HG03135 (cell line): ENCODE data around the gene SLCO4C1.

Experiments used
- ATAC-seq: cut with Tn5 transposase; IDR thresholded peaks from one replicate; pipeline ENCODE4 v1.9.1; 2021; ENCODE audit warnings: mild to moderate bottlenecking, moderate library complexity; ENCODE audit not compliant: unreplicated experiment

The SLCO4C1 gene

DNA sequence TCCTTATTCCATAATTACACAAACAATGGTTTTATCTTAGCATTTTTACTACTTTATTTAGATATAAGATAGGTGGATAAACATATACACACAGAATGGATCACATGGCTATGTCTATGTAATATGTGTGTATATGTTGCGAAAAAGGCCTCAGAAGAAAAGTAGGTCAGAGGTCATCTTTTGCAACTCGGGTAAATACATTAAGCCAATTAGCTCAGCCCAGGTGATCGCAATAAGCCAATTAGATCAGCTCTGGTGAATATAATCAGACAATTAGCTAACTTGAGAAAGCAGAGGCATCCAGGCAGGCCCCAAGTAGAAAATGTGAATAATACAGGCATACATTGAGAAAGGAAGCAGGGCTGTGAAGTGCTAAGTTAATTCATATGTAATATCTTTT is 24.3 kb downstream of the SLCO4C1 start:
- no peak for ATAC-seq

- no peak for ATAC-seq
Measured at GRCh38 chr5:102270036-102270435, 26.0 kb downstream of the SLCO4C1 start.

DNA sequence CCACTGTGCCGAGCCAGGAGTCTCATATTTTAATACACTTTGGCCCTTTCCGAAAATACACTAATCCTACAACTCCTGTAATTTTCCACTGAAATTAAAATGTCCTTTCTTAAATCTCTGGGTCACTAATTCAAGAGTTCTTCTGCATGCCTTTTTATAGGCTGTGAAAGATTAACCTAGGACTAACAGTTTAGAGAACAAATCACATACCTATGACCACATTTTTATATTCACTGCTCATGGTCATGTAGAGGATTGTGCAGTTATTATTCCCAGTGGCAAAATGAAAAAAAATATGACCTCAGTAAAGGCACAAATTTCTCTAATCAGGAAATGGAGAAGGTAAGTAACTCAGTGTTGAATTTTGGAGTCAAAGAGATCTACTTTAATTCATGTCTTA is 33.4 kb downstream of the SLCO4C1 start:
- ATAC-seq = no peak

- no peak for ATAC-seq
Measured at GRCh38 chr5:102249381-102249780, 46.7 kb downstream of the SLCO4C1 start.

GRCh38 chr5:102243213-102243612 is 52.9 kb downstream of the SLCO4C1 start:
- no peak for ATAC-seq

- ATAC-seq = no peak
Measured at GRCh38 chr5:102241809-102242421, 54.2 kb downstream of the SLCO4C1 start.

- ATAC-seq = peak; percentile 86
Measured at GRCh38 chr5:102231693-102232619, 64.1 kb downstream of the SLCO4C1 start.

GRCh38 chr5:102229685-102230084 is 66.4 kb downstream of the SLCO4C1 start:
- ATAC-seq = no peak

DNA sequence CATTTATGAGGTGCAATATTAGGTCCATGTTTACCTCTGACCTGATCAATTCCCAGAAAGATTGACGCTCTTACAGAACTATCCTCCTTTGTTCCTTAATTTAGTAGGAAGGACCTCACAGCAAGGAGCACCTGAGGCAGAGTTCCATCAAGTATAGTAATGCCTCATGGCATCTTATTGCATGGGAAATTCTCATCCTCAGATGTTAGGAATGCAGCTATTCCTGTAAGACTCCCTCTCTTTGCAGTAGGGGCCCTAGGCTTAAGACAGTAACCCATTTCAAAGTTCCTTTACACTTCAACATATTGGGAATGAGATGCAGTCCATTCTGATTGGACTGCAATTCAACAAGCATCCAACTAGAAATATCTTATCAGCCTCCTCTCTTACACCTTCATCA is 69.8 kb downstream of the SLCO4C1 start:
- no peak for ATAC-seq

- no peak for ATAC-seq
Measured at GRCh38 chr5:102223542-102224477, 72.3 kb downstream of the SLCO4C1 start.

- ATAC-seq = no peak
Measured at GRCh38 chr5:102222772-102223171, 73.3 kb downstream of the SLCO4C1 start.

- ATAC-seq = no peak
Measured at GRCh38 chr5:102221949-102222348, 74.1 kb downstream of the SLCO4C1 start.

DNA sequence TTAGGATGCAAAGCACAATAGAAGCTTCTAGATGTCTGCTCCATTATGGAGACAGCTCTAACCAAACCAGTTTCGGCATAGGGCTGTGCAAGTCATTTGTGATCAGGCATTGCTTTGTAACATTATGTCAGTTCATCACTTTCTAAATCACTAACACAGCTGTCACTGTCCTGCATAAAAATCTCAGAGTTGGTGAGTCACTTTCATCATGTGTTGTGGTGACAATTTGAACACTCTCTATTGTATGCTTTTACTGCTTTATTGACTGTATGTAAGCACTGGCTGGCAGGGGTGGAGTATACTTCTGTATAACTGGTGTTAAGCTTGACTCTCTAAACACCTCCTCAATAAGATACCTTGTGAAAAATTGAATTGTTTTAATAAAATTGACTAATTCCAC is 77.9 kb downstream of the SLCO4C1 start:
- no peak for ATAC-seq

DNA sequence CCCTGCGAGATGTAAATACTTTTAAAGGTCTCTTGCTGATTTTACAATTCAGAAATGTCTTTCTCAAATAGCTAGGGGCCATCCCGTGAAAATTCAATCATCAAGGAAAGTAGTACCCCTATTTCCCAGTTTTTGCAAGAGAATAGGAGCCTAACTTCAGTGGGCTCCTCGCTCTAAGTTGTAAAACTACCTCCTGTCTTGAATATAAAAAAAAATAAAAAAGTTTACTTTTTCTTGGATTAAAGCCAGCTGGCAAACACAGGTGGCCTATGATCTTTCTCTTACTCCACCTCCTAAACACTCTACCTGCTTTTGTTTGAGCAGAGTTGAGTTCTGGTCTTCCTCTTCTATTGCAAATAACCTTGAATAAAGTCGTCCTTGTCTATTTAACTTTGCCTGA is 79.4 kb downstream of the SLCO4C1 start:
- ATAC-seq = no peak

GRCh38 chr5:102211165-102211564 is 84.9 kb downstream of the SLCO4C1 start:
- no peak for ATAC-seq

- no peak for ATAC-seq
Measured at GRCh38 chr5:102200861-102201260, 95.2 kb downstream of the SLCO4C1 start.

DNA sequence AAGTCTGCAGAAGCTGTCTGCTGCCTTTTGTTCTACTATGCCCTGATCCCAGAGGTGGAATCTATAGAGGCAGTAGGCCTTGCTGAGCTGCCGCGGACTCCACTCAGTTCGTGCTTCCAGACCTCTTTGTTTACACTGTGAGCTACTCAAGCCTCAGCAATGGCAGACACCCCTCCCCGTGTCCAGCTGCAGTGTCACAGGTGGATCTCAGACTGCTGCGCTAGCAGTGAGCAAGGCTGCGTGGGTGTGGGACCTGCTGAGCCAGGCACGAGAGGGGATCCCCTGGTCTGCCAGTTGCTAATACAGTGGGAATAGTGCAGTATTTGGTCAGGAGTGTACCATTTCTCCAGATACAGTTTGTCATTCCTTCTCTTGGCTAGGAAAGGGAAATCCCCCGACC is 99.6 kb downstream of the SLCO4C1 start:
- no peak for ATAC-seq
